DLD1 (cell line): Measurements from ENCODE around the gene SLC17A1.

Experiments used
- in situ Hi-C: cut with HindIII; loops from 2 replicates; pipeline ENCODE4 v1.10.0; 2017; ENCODE audit warnings: low sequenced_read_pairs

The SLC17A1 gene, protein sequence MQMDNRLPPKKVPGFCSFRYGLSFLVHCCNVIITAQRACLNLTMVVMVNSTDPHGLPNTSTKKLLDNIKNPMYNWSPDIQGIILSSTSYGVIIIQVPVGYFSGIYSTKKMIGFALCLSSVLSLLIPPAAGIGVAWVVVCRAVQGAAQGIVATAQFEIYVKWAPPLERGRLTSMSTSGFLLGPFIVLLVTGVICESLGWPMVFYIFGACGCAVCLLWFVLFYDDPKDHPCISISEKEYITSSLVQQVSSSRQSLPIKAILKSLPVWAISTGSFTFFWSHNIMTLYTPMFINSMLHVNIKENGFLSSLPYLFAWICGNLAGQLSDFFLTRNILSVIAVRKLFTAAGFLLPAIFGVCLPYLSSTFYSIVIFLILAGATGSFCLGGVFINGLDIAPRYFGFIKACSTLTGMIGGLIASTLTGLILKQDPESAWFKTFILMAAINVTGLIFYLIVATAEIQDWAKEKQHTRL

DNA sequence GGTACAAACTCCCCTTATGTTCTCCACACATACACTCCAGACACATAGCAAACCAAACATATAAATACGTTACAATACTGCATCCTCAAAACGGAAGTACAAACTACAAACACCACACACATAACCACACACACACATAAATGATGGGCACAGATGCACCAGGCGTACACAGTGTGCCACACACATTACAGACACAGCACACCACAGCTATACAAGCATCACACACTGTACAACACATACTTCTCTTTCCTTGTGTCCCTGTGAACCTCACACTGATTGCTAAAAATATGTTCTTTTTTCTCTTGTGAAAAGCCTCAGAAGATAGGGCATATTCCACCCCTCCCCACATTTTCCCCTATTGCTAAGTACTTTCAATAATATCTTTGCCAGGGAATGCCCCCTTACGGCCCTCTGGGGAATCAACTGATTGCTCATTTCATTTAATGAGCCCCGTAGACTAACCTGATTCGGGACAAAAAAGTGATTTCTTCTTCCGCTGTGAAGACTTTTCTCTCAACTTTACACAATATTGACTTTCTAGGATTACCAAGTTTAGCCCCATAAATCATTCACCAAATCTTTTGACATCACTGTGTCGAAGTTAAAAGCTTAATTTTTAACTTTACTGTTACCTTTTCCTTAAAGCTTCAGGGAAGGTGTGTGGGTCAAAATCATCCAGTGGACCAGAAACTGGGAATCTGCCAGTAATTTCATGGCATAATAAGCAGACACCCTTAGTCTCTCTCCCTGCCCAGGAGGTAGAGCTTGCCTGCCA lies at the start of gene SLC17A1:
Gene SLC17A1, minus strand, starts transcription at position 521 of the 775 bp plus-strand sequence. CDS start 1,495 bp downstream, outside the sequence.
- in situ Hi-C loops: no loop called here

DNA sequence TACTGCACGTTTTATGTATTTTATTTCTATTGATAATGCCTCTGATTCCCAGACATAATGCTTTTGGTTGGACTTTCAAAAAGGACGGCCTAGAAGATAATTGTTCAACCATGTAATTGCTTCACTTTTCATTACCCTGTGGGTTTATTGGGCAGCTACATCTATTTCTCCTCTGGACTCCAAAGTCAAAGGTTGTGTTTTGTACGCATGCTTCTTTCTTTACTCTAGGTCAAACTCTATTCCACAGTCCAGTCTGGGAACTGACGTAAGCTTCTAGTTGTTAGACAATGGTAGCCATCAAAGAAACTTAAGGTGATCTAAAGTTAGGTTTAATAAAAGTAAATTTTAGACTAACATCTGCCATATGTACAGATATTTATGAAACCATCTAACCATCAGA lies 48.7 kb upstream of the SLC17A1 start:
- in situ Hi-C loops: no loop called here

DNA sequence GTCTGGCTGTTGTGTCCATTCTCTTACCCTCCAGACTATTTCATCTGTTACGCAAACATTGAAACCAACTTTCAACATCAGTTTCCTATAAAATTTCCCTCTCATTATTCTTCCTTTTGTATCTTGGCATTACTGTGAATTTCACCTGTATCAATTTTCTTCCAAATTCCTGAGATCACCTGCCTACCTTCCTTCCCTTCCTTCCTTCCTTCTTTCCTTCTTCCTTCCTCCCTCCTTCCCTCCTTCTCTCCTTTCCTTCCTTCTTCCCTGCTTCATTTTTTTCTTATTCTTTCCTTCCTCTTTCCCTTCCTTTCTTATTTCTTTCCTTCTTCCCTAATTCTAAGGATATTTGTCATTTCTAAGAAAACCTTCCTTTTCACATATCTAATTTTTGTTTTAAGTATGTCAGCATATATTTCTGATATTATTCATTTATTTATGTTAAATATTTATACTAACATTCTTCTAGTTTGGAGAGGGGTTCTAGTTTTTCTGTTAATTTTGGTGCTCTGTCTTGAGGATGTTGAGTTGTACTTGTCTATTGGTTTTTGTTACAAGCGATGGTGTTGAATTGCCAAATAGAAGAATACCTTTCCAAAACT lies 47.0 kb upstream of the SLC17A1 start:
- in situ Hi-C loops: no loop called here

DNA sequence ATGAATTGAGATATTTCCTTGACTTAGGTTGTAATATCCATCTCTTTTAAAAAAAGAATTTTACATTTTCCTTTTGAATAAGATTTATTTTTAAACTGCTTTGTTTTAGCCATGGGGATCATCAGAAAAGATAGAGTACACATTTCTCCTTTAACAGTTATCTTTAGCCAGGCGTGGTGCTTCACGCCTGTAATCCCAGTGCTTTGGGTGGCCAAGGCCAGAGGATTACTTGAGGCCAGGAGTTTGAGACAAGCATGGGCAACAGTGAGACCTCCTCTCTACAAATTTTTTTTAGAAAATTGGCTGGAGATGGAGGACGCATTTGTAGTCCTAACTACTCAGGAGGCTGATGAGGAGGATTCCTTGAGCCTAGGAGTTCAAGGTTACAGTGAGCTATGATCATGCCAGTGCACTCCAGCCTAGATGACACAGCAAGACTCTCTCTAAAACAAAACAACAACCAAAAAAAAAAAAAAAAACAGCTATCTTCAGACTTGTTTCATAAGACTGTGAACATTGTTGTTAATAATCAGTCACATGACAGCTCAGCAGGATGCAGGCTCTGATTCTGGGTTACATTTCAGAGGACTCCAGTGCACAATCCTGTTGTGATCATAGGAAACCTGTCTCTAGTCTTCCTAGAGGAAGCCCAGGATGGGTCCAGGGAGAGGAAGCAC lies 44.2 kb upstream of the SLC17A1 start:
- in situ Hi-C loops: no loop called here

DNA sequence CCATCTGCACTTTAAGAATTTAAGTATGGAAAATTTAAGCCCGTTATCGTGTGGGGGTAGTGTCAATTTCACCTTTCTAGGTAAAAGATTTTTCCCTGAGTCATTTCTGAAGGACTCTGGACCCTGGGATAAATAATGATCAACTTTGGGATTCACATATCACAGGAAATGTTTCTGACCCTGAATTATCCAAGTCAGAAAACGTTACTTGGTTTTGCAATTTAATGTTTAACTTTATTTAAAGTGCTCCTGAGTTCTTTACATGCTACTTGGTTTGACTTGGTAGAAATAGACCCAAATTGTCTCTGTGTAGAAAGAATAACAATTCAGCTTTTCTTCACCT lies 43.7 kb upstream of the SLC17A1 start:
- in situ Hi-C loops: no loop called here

- in situ Hi-C loops: no loop called here
These were observed 43.1 kb upstream of the SLC17A1 start for GRCh38 chr6:25874822-25875562.

DNA sequence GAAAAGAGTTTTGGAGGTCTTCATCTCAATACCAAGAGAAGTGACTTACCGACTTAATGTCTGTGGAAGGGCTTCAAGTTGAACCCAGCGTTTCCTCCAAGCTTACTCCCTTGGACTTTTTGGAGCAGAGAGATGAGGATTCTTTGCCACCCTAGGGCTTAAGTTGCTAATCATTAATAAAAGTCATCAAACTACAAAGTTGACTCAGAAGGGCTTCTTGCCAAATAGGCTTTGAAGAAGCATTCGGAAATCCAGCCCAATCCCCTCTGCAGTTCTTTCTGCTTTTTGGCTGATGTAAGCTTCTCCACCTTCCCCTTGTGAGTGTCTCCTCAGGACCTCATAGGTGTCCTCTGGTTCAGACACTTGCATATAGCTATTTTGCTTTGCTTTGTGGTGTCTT lies 42.3 kb upstream of the SLC17A1 start, which contains the start of gene SLC17A3:
Gene SLC17A3, minus strand, starts transcription at position 126 of the 400 bp plus-strand sequence. CDS start 5,856 bp downstream, outside the sequence.
- in situ Hi-C loops: no loop called here

DNA sequence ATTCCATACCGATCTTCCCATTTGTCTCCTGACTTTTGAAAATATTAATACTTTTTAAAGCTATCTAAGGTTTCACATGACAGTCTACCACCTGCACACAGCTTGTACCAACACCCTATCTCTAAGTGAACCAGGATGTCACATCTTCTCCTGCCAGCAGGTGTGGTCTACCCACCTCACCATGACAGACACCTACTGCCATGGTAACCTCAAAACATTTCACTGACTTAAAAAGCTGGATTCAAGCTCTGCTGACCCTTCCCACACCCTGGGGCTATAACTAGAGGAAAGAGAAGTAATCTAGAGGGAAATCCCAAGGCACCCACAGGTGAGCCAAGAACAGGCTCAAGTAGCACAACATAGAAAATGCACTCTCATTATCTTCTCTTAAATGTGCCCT lies 41.0 kb upstream of the SLC17A1 start:
- in situ Hi-C loops: no loop called here

GRCh38 chr6:25869840-25870239 lies 38.0 kb upstream of the SLC17A1 start:
- in situ Hi-C loops: no loop called here

DNA sequence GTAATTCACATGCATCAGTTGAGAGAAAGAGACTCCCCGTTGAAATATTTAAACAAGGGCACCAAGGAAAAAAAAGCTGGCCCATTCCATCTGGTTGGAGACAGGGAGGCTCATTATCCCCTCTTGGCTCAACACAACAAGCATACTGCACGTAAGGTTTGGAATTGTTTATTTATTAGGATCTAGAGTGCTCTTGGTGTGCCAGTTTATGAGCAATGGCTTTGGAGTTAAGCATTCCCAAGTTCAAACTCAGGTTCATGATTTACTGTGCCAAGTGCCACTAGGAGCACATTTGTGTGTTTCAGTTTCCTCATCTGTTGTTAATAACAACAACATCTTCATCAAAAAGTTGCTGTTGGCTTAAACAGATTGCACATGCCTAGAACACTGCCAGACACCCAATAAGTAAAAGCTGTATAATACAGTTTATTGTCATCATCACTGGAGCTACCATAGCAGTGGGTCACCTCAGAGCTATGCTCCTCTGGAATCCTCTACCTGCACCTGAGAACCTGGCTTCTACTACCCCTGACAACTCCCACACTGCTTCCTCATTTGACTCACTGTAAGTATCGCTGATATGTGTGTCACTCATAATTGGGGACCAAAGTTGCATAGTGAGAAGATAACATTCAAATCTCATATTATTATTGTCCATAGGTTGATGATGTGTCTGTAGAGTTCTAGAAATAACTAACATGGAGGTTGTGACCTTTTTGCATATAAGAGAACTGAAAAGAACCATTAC lies 36.8 kb upstream of the SLC17A1 start:
- in situ Hi-C loops: no loop called here

- in situ Hi-C loops: no loop called here
These were observed 34.2 kb upstream of the SLC17A1 start for GRCh38 chr6:25866011-25866410.

DNA sequence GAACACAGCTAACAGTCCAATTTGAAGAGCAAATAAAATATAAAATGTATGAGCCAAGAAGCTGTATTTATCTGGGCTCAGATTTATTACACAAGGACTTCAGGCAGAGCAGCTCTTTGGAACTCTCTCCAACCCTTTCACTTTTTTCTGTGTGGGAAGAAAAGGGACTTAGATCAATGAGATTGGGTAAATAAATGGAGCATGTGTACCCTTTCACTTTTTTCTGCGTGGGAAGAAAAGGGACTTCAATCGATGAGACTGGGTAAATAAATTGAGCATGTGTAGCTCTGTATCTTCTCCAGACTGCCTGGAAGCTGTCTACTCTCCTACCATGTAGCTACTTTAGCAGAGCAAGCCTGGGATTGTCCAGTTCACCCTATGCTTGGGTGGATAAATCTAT lies 31.5 kb upstream of the SLC17A1 start:
- in situ Hi-C loops: no loop called here

GRCh38 chr6:25862199-25862598 lies 30.3 kb upstream of the SLC17A1 start:
- in situ Hi-C loops: no loop called here

- in situ Hi-C loops: no loop called here
These were observed 20.9 kb upstream of the SLC17A1 start for GRCh38 chr6:25852756-25853155.

- in situ Hi-C loops: no loop called here
These were observed 20.1 kb upstream of the SLC17A1 start for GRCh38 chr6:25851961-25852360.

DNA sequence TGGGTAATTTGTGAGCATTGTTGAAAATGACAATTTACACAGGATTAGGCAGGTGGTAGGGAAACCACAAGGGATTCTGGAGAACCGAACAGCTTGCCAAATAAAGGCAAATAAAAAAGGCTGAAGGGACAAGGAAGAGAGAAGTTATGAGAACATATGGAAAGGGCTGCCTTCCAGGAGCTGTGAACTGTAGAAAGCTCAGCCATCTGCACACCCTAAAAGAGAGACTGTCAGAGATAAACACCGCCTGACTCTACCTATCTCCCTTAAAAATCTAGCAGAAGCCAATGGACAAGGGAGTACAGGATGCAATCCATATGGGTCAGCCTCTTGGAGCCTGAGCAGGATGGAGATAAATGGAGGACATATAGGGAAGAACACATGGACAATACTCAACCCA lies 12.7 kb upstream of the SLC17A1 start:
- in situ Hi-C loops: no loop called here

DNA sequence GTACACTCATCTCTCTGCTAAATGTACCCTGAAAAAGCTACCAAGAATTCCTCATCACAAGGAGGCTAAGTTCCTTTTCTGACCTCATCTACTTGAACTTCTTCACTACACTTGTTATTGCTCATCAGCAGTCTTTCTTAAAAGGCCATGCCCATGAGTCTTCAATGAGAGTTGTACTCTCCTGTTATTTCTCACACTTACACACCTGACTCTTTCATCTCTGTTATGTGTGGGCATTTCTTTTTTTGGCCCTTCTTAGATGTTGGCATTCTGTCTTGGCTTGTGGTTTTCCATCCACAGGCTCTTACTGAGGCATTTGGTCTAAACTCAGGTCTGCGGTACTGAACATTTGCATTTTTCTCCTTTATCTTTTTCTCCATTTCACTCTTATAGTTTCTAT lies 10.7 kb upstream of the SLC17A1 start:
- in situ Hi-C loops: no loop called here

DNA sequence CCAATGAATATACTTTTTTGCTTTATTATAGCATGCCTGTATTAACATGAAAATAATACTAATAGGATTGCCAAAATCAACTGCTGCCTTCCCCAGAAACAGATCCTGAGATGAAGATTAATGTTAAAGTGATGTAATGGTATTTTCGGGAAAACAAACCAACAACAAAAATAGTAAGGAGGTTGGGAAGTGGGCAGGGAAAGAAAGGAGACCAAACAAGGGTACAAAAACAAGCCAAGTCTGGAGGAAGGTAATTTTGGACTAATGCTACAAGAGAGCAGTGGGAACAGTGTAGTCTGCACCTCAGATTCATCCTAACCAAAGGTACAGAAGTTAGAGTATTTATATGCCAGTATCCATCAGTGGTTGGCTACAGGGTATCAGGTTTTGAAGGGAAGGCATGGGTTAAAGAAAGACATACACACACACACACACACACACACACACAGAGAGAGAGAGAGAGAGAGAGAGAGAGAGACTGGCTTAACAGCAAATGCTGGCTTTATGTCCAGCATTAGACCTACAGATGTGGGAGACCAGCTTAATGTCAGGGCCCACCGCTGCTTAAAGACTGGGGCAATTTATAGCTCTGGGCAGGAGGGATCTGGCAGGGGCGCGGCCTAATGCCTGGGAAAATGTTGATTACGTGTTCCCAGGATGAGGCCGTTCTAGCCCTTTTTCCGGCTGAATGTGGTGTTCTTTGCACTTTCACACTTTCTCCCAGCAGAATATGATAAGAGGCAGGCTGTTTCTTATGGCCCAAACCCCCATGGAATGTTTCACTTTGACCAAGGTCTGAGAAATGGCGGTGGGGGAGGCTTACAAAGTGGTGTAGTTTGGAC lies 3.8 kb upstream of the SLC17A1 start:
- in situ Hi-C loops: no loop called here

GRCh38 chr6:25834950-25835349 lies 3.1 kb upstream of the SLC17A1 start:
- in situ Hi-C loops: no loop called here
